ENCODE measurements around the gene LANCL1. TPM values are rescaled to one million over a fixed set of nuclear protein-coding genes. Genes with fewer than 3 reads are reported as not detected.

LANCL1 gene
- total RNA-seq, 1 donor from 2014 or later: 16.4 TPM

DNA sequence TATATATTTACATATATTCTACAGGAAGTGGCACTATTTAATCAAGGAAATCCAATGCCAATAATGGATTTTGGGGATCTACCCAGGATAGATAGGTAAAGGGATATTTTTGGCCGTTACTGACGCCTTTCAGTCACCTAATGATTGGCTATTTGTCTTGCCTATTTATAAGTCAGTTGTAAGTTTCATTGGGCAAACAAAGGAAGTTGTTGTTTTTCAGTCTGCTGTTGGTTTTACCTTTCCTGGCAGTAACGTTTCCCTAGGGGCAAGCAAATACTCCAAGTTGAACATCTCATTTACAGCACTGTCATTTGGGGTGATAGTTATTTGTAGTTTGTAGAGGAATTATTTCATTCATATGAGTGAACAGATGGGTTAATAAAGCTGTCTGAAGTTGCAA, 17.0 kb upstream of the LANCL1 start:
- DNase-seq (ENCODE audit: low spot score in 2 of 2): no peak
- Histone ChIP-seq H3K27ac (no peak overlapping the region), H3K9me3 (no peaks in the 10 kb centered on the region), H3K36me3 (no peaks in the 10 kb centered on the region), H3K4me3 (no peak overlapping the region), H3K27me3 (no peaks in the 10 kb centered on the region), H3K4me1 (no peaks in the 10 kb centered on the region)
- intact Hi-C loops (cut with DNase I): no loop called here
- TF ChIP-seq, protein P1, sequence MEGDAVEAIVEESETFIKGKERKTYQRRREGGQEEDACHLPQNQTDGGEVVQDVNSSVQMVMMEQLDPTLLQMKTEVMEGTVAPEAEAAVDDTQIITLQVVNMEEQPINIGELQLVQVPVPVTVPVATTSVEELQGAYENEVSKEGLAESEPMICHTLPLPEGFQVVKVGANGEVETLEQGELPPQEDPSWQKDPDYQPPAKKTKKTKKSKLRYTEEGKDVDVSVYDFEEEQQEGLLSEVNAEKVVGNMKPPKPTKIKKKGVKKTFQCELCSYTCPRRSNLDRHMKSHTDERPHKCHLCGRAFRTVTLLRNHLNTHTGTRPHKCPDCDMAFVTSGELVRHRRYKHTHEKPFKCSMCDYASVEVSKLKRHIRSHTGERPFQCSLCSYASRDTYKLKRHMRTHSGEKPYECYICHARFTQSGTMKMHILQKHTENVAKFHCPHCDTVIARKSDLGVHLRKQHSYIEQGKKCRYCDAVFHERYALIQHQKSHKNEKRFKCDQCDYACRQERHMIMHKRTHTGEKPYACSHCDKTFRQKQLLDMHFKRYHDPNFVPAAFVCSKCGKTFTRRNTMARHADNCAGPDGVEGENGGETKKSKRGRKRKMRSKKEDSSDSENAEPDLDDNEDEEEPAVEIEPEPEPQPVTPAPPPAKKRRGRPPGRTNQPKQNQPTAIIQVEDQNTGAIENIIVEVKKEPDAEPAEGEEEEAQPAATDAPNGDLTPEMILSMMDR (IDR thresholded peaks at IDR 0.05): no peak

- Histone ChIP-seq H3K4me3 (no peak overlapping the region), H3K27me3 (no peaks in the 10 kb centered on the region), H3K9me3 (no peaks in the 10 kb centered on the region), H3K27ac (no peak overlapping the region), H3K4me1 (no peaks in the 10 kb centered on the region), H3K36me3 (no peaks in the 10 kb centered on the region)
- TF ChIP-seq, protein P1 (IDR thresholded peaks at IDR 0.05): no peak
- intact Hi-C loops (cut with DNase I): no loop called here
- DNase-seq (ENCODE audit: low spot score in 2 of 2): no peak
These were observed 5.1 kb upstream of the LANCL1 start for GRCh38 chr2:210481601-210482175.

DNA sequence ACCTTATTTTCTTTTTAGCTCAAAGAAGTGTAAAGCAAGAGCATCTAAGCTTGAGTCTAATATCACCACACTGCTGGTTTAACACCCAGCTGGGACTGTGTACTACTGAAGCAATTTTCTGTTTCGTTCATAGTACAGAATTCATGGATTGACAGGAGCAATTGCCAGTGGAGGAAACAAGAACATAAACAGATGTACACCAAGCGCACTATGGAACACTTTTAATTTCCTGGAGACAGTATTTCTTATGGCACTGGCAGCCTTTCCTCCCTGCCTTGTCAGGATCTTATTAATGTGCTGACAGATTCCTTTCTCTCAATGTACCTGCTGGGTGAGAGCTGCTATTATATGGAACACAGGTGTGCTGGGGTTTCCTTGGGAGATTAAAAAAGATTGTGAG, 4.2 kb upstream of the LANCL1 start:
- TF ChIP-seq, protein P1 (IDR thresholded peaks at IDR 0.05): no peak
- Histone ChIP-seq H3K4me3 (no peak overlapping the region), H3K36me3 (no peaks in the 10 kb centered on the region), H3K27ac (no peak overlapping the region), H3K4me1 (no peaks in the 10 kb centered on the region), H3K27me3 (no peaks in the 10 kb centered on the region), H3K9me3 (no peaks in the 10 kb centered on the region)
- no peak for DNase-seq (ENCODE audit: low spot score in 2 of 2)
- intact Hi-C loops (cut with DNase I): no loop called here

DNA sequence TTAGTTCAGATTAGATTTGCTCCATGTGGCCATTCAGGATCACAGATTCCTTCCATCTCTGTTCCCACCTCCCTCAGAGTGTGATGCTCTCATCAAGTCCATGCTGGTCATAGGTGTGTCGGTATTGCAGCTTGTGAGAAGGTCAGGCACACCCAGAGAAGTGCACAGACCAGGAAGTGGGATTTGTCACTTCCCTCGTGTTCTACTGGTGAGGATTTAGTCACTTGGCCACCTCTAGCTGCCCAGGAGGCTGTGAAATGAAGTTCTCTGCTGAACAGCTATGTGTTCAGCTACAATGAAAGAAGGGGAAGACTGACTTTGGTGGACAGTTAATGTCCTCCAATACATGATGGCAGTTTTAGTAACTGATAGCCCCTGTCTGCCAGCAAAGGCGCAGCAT, 3.5 kb upstream of the LANCL1 start:
- H3K27me3 ChIP-seq: no peaks in the 10 kb centered on the region
- H3K36me3 ChIP-seq: no peaks in the 10 kb centered on the region
- TF ChIP-seq, protein P1 (IDR thresholded peaks at IDR 0.05): no peak
- no peak overlapping the region for H3K27ac ChIP-seq
- intact Hi-C loops (cut with DNase I): no loop called here
- no peak overlapping the region for H3K4me3 ChIP-seq
- H3K4me1 ChIP-seq: peaks cover 0 to 1% of the 10 kb centered on the region in 2 donors
- DNase-seq (ENCODE audit: low spot score in 2 of 2): no peak
- H3K9me3 ChIP-seq: no peaks in the 10 kb centered on the region

GRCh38 chr2:210478661-210479060, 2.1 kb upstream of the LANCL1 start:
- Histone ChIP-seq H3K4me3 (no peak overlapping the region), H3K27ac (no peak overlapping the region), H3K27me3 (no peaks in the 10 kb centered on the region), H3K4me1 (peaks cover 0 to 2% of the 10 kb centered on the region in 2 donors), H3K36me3 (peaks cover 0 to 3% of the 10 kb centered on the region in 2 donors), H3K9me3 (no peaks in the 10 kb centered on the region)
- DNase-seq (ENCODE audit: low spot score in 2 of 2): no peak
- TF ChIP-seq, protein P1 (IDR thresholded peaks at IDR 0.05): no peak
- intact Hi-C loops (cut with DNase I): loop anchor here (5.0 kb wide), 1 partner anchor 246 kb away; no protein-coding TSS in a partner anchor

Measured in ascending aorta (tissue), 2 donors.